GM23338 (cell line): ENCODE measurements around the gene ARL11.

Source experiments
- EZH2 ChIP-seq: fragments of 200-600 bp; sonication (generic); IDR thresholded peaks from one replicate; pipeline ENCODE4 v1.8.0; 2017; ENCODE audit warnings: antibody characterized with exemption, mild to moderate bottlenecking, low read depth; ENCODE audit not compliant: unreplicated experiment
- EZH2phosphoT487 ChIP-seq: fragments of 200-600 bp; sonication (generic); IDR thresholded peaks from one replicate; pipeline ENCODE4 v1.8.1; 2018; ENCODE audit warnings: antibody characterized with exemption; ENCODE audit not compliant: unreplicated experiment
- JUNB ChIP-seq: IDR thresholded peaks from one replicate; pipeline ENCODE4 v1.6.1; 2016; ENCODE audit warnings: antibody characterized with exemption; ENCODE audit not compliant: unreplicated experiment
- POLR2AphosphoS5 ChIP-seq: IDR thresholded peaks from 2 replicates; pipeline ENCODE4 v1.6.1; 2016; ENCODE audit warnings: antibody characterized with exemption, low read depth
- TF ChIP-seq, protein P1 (sequence below), 2 experiments: fragments of 200-600 bp in 1 of 2; sonication (generic) in 1 of 2; conservative IDR thresholded peaks; 2 replicates each; pipeline versions ENCODE4 v1.5.1 to v1.6.1; 2016 to 2017; ENCODE audit warnings: antibody characterized with exemption in 2 of 2, low read depth in 2 of 2, mild to moderate bottlenecking in 2 of 2, moderate library complexity in 1 of 2
- TF ChIP-seq, protein P2 (sequence below): IDR thresholded peaks from one replicate; pipeline ENCODE4 v1.6.1; 2018; ENCODE audit warnings: antibody characterized with exemption; ENCODE audit not compliant: unreplicated experiment
- TF ChIP-seq, protein P3 (sequence below): IDR thresholded peaks from 2 replicates; pipeline ENCODE4 v1.6.1; 2016; ENCODE audit warnings: antibody characterized with exemption

DNA sequence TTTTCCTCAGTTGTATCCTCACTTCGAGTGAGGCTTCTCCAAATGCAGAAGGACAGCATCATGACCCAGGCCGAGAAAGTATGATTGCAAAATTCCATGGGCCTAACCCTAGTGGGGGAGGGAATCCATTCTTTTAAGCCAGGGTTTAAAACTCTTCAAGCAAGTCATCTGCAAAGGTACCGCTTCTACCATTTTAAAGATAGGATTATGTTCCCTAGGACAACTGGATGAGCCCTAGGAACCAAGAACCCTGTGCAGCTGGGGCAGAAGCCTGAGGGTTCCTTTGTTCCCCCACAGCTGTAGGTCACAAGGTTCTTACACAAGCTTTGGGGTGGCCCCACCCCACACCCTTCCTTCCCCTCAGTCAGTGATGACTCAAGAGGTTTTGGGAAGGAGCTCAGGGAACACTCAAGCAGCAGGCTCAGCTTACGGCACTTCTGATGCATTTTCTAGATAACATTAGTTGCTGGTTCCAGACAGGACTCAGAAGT is 13.5 kb downstream of the ARL11 start:
- TF ChIP-seq, protein P1, sequence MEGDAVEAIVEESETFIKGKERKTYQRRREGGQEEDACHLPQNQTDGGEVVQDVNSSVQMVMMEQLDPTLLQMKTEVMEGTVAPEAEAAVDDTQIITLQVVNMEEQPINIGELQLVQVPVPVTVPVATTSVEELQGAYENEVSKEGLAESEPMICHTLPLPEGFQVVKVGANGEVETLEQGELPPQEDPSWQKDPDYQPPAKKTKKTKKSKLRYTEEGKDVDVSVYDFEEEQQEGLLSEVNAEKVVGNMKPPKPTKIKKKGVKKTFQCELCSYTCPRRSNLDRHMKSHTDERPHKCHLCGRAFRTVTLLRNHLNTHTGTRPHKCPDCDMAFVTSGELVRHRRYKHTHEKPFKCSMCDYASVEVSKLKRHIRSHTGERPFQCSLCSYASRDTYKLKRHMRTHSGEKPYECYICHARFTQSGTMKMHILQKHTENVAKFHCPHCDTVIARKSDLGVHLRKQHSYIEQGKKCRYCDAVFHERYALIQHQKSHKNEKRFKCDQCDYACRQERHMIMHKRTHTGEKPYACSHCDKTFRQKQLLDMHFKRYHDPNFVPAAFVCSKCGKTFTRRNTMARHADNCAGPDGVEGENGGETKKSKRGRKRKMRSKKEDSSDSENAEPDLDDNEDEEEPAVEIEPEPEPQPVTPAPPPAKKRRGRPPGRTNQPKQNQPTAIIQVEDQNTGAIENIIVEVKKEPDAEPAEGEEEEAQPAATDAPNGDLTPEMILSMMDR (conservative IDR thresholded peaks at IDR 0.05; ENCODE audit: low read depth in 2 of 2) = no peak
- TF ChIP-seq, protein P2, sequence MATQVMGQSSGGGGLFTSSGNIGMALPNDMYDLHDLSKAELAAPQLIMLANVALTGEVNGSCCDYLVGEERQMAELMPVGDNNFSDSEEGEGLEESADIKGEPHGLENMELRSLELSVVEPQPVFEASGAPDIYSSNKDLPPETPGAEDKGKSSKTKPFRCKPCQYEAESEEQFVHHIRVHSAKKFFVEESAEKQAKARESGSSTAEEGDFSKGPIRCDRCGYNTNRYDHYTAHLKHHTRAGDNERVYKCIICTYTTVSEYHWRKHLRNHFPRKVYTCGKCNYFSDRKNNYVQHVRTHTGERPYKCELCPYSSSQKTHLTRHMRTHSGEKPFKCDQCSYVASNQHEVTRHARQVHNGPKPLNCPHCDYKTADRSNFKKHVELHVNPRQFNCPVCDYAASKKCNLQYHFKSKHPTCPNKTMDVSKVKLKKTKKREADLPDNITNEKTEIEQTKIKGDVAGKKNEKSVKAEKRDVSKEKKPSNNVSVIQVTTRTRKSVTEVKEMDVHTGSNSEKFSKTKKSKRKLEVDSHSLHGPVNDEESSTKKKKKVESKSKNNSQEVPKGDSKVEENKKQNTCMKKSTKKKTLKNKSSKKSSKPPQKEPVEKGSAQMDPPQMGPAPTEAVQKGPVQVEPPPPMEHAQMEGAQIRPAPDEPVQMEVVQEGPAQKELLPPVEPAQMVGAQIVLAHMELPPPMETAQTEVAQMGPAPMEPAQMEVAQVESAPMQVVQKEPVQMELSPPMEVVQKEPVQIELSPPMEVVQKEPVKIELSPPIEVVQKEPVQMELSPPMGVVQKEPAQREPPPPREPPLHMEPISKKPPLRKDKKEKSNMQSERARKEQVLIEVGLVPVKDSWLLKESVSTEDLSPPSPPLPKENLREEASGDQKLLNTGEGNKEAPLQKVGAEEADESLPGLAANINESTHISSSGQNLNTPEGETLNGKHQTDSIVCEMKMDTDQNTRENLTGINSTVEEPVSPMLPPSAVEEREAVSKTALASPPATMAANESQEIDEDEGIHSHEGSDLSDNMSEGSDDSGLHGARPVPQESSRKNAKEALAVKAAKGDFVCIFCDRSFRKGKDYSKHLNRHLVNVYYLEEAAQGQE = no peak
- TF ChIP-seq EZH2phosphoT487 (no peak), POLR2AphosphoS5 (no peak), EZH2 (no peak), JUNB (no peak)
- TF ChIP-seq, protein P3, sequence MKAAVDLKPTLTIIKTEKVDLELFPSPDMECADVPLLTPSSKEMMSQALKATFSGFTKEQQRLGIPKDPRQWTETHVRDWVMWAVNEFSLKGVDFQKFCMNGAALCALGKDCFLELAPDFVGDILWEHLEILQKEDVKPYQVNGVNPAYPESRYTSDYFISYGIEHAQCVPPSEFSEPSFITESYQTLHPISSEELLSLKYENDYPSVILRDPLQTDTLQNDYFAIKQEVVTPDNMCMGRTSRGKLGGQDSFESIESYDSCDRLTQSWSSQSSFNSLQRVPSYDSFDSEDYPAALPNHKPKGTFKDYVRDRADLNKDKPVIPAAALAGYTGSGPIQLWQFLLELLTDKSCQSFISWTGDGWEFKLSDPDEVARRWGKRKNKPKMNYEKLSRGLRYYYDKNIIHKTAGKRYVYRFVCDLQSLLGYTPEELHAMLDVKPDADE = no peak
